DMS 273 treated with DMSO at 0.1 percent for 48 hours (cell line): ENCODE data around the gene ARHGAP31.
"Not testable (repeated sequence)": the region's sequence is repeated elsewhere in the genome, so short reads cannot be mapped to it uniquely, and the experiment has no call there.

Experiments
- DNase-seq: peaks from one replicate; lab custom pipeline; 2025; lab: John Stamatoyannopoulos, UW

The ARHGAP31 gene

DNA sequence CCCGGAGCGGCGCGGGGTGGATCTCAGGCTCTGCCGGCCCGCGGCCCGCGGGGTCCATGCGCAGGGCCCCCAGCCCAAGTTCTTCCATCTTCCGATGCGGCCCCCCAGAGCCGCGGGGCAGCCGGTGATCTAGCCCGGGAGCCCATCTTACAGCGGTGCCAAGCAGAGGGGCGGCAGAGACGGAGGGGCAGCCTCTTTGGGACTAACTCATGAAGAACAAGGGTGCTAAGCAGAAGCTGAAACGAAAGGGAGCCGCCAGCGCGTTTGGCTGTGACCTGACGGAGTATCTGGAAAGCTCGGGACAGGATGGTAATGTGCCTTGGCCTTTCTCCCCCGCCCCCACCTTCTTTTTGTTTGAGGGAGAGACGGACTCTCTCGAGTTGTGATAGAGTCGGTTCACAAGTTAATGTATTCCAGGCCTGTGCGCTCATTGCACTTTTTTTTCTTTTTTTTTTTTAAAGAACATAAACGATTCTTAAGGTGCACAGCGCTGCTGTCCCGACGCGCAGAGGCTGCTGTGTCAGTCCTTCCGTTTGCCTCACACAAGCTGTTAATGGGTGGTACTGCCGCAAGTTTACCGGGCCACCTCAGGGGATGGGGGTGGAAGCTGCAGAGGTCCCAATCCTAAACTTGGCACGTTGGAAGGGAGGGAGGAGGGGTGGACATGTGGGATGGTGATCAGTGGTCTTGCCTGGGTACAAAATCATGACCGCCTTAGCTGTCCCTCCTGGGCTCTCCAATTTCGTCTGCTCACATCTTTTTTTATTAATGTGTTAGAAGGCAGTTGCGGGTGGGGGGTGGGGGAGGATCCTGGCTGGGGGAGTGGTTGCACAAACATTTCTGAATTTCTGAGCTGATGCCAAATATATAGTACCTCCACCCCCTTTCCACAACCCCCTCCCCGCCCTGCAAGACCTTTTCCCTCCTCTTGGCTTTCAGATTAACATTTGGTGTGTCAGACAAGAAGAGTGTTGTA, 801 bp downstream of the ARHGAP31 start:
- DNase-seq: peak; percentile 86

- no peak for DNase-seq
These were observed 1.9 kb downstream of the ARHGAP31 start for GRCh38 chr3:119295816-119296726.

DNA sequence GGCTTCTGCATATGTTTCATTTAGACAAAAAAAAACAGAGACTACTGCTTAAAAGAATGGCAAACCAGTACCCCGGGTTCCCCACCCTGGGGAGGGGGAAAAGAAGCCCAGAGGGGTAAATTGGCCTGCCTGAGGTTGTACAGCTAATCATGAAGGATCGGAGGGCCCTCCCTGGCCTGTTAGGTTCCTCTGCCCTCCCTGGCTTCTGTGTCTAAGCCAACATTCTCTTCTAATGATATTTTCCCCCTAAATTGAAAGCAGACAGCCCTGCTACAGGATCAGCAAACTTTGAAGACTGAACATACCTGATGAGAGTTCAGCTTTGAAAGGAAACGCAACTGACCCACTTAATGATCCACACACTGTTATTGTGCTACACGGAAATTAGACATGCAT, 2.5 kb downstream of the ARHGAP31 start:
- no peak for DNase-seq

DNA sequence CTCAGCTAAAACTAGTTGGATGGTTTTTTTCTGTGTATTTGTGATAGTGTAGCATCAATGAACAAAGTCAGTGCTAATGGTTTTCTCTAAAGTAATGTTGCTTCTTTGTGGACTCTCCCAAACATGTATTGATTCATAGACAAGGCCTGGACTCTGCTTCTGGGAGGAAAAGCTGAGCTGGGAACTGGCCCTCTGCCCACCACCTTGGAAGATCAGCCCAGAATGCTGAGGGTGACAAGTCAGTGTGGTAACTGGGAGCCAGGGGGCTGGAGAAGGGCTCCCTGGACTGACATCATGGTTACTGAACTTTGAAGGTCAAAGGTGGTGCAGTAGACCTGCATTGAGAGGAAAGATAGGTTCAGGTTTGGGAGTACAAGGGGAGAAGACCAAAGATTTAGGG, 3.0 kb downstream of the ARHGAP31 start:
- no peak for DNase-seq

- no peak for DNase-seq
These were observed 4.4 kb downstream of the ARHGAP31 start for GRCh38 chr3:119298565-119298941.

DNA sequence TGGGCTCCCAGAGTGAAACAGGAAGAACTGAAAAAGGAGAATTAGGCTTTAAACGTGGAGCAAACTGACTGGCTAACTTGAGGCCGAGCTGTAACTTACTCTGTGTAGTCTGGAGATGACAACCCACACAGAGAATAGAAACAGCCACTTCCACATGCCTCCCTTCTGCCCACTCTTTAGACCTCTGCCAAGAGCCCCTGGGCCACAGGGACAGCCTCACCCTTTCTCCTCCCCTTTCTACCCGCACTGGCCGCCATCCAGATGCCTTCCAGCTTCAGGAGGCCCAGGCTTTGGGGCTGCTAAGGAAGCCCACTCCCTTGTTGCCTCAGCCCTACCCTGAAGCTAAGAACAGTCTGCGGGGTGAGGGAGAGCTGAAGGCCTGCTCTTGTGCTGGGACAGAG, 6.8 kb downstream of the ARHGAP31 start:
- no peak for DNase-seq

- DNase-seq: no peak
These were observed 7.5 kb downstream of the ARHGAP31 start for GRCh38 chr3:119301662-119302061.

DNA sequence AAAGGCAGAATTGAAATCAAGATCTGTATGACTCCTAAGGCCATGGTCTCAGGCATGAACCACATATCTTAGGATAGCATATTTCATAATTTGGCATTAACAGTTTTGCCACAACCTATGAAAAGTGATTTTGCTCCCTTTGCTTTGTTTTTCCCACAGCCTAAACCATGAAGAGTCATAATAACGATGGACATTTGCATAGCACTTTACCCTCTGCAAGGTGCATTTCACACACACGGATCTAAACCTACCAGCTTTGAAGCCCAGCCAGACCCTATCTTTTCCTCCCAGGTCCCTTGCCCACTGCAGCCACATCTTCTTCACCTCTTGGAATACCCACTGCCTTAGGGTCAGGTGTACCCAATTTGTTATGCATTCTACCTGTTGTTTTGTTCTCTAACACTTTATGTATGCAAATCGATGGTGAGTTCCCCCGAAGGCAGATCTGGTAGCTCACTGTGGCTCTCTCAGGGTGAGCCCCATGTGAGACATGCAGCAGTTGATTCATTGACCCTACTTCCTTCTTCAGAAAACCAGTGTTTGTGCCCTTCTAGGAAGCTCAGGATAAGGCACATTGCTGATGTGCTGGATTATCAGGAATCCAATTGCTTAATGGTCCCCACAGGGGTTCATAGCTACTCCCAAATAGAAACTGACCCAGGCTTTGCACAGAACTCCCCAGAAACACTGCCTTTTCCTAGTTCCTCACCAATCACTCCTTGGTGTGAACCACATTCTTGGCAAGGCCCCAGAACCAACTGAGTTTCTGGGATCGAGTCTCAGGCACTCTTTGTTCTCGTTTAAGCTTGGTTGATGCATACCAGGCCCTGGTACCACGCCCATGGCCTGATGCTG, 8.7 kb downstream of the ARHGAP31 start:
- DNase-seq: no peak

DNA sequence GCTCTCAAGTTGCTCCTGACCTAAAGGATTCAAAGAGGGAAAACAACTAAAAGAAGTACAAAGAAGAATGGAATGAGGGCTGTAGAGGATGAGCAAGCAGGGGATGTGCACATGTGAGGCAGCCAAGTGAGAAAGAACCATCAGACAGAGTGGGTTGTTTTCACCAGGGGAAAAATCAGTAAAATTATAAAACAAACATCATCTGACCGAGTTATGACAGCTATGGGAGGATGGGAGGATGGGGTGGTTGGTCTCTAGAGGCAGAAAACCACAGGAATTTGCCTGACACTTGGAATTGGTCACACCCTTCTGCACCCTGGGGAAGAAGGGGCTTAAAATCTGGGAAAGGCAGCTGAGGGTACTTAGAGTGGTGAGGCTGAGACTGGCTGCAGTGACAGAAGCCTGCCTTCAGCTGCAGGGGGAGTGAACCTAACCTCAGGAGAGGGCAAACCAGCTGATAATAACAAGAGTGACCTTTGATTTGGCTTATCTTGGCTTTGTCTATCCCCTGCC, 10.1 kb downstream of the ARHGAP31 start:
- no peak for DNase-seq

GRCh38 chr3:119305286-119305685, 11.1 kb downstream of the ARHGAP31 start:
- DNase-seq: peak; percentile 26

GRCh38 chr3:119306378-119306777, 12.2 kb downstream of the ARHGAP31 start:
- not testable (repeated sequence) for DNase-seq

DNA sequence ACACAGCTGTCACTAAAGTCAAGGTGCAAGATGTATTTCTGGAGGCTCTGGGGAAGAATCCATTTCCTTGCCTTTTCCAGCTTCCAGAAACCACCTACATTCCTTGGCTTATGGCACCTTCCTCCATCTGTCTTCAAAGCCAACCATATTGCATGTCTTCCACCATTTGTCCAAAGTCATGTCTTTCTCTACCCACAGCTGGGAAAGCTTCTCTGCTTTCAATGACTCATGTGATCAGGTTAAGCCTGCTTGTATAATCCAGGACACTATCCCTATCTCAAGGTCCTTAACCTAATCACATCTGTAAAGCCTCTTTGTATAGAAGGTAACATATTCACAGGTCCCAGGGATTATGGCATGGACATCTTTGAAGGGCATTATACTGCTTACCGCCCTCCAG, 14.2 kb downstream of the ARHGAP31 start:
- DNase-seq: no peak

GRCh38 chr3:119309591-119309990, 15.4 kb downstream of the ARHGAP31 start:
- no peak for DNase-seq

- DNase-seq: no peak
These were observed 15.9 kb downstream of the ARHGAP31 start for GRCh38 chr3:119310071-119310470.

- DNase-seq: no peak
These were observed 17.1 kb downstream of the ARHGAP31 start for GRCh38 chr3:119311081-119311925.

- no peak for DNase-seq
These were observed 19.3 kb downstream of the ARHGAP31 start for GRCh38 chr3:119313461-119313860.

DNA sequence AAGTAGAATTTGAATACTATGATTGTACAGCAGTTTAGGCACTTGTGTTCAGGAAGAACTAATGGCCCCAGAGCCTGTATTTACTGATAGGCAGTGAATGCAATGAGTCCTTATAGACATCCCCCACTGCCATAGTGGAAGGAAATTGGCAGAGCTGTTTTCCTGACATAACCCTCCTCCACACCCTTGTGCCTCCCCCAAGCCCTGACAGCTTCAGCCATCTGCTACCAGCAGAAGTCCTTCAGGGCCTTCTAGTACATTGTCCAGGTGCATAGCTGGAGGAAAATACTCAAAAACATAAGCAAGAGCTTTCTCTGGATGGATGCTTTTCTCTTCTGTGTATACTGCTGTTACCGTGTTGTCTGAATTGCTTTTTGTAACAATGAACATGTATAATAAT, 20.6 kb downstream of the ARHGAP31 start:
- DNase-seq: peak; percentile 66

DNA sequence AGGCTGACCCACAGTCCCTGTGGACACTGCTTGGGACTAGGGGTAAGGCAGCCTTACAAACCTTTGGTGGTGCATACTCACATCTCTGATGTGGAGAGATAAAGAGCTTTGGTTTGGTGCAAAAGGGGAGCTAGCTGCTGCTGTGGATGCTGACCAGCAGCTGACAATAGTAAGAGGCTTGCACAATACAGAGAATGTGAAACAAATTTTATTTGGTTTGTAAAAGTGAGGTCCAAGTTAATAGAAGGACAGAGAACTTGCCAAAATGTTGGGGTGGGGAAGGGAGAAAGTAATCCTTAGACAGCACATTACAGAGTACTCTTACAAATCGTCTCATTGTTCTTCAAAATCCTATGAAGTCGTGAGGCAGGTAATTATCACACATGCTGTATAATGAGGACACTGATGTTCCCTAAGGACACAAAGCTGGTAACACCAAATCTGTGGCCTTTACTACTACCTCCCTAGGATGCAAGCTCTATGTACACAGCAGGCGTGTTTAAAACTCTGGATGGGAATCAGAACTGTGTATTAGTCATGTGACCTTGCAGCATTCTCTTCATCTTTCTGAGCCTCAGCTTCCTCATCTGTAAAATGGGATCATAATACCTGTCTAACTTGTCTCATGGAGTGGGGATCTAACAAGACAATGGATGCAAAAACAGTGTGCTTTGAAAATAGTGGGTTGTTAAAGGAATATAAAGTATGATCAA, 21.6 kb downstream of the ARHGAP31 start:
- DNase-seq: no peak

- no peak for DNase-seq
These were observed 22.1 kb downstream of the ARHGAP31 start for GRCh38 chr3:119316313-119316670.

GRCh38 chr3:119318876-119319275, 24.7 kb downstream of the ARHGAP31 start:
- peak; percentile 70 for DNase-seq
